Measurements from ENCODE around the gene CHCHD10. TPM values are rescaled to one million over a fixed set of nuclear protein-coding genes. Genes with fewer than 3 reads are reported as not detected.

The CHCHD10 gene
- total and polyA plus RNA-seq, 2 of the 8 experiments (the other 6 are each of a cell fraction or from before 2014, with no cell fraction given), result 58.3 to 94.5 TPM

GRCh38 chr22:23750714-23751440 lies 16.9 kb downstream of the CHCHD10 start, which contains the start of gene ZNF70 (continued):
- TF ChIP-seq ASH2L (IDR thresholded peaks at IDR 0.05; ENCODE audit: low read length), result peak; percentile 89
- peak in 1 of 2 experiments; percentile 69; a peak in 1 of 4 replicates for TF ChIP-seq HDAC2 (IDR thresholded peaks at IDR 0.05; ENCODE audit: borderline replicate concordance in 1 of 2, low read depth in 2 of 2, low read length in 2 of 2)
- TF ChIP-seq CTCF (IDR thresholded peaks at IDR 0.05; ENCODE audit: control extremely low read depth in 1 of 3, insufficient read depth in 1 of 3, low read depth in 1 of 3, low read length in 3 of 3), result no peak
- TF ChIP-seq POLR2A (IDR thresholded peaks at IDR 0.05; ENCODE audit: control extremely low read depth in 1 of 2, low read depth in 2 of 2, low read length in 2 of 2), result peak in 1 of 2 experiments; percentile 73; a peak in 2 of 3 replicates
- TF ChIP-seq GABPA (IDR thresholded peaks at IDR 0.05; ENCODE audit: borderline replicate concordance, insufficient read depth, low read length), result peak; percentile 82; the same call in 1 of the 2 replicates
- TF ChIP-seq SAP30 (IDR thresholded peaks at IDR 0.05; ENCODE audit: insufficient read depth, insufficient replicate concordance, low read length), result no peak
- no peak for TF ChIP-seq POU5F1 (IDR thresholded peaks at IDR 0.05; ENCODE audit: low read depth, low read length)
- TF ChIP-seq EP300 (IDR thresholded peaks at IDR 0.05; ENCODE audit: borderline replicate concordance in 1 of 2, low read depth in 2 of 2, low read length in 2 of 2), result peak in 1 of 2 experiments; percentile 55; a peak in 1 of 3 replicates
- TF ChIP-seq SUZ12 (IDR thresholded peaks at IDR 0.05; ENCODE audit: low read length), result no peak
- TF ChIP-seq JUN (IDR thresholded peaks at IDR 0.05; ENCODE audit: low read depth, low read length), result no peak
- TF ChIP-seq SP1 (IDR thresholded peaks at IDR 0.05; ENCODE audit: low read depth, low read length), result no peak
- no peak for TF ChIP-seq KDM5A (IDR thresholded peaks at IDR 0.05; ENCODE audit: low read length)
- TF ChIP-seq, protein P1, sequence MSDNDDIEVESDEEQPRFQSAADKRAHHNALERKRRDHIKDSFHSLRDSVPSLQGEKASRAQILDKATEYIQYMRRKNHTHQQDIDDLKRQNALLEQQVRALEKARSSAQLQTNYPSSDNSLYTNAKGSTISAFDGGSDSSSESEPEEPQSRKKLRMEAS (IDR thresholded peaks at IDR 0.05), result peak; percentile 33; the same call in 1 of the 2 replicates
- TF ChIP-seq PHF8 (conservative IDR thresholded peaks at IDR 0.05; ENCODE audit: low read depth, low read length), result no peak; the same call in none of the 2 replicates
- TF ChIP-seq CEBPB (IDR thresholded peaks at IDR 0.05; ENCODE audit: low read depth, low read length), result no peak
- no peak for TF ChIP-seq CHD1 (IDR thresholded peaks at IDR 0.05; ENCODE audit: low read depth, low read length)
- TF ChIP-seq EGR1 (IDR thresholded peaks at IDR 0.05; ENCODE audit: borderline replicate concordance, low read depth, low read length), result peak; percentile 79; the same call in 1 of the 2 replicates
- TF ChIP-seq RFX5 (IDR thresholded peaks at IDR 0.05; ENCODE audit: borderline replicate concordance, low read depth, low read length), result peak; percentile 63; the same call in 1 of the 2 replicates
- peak; percentile 92 for TF ChIP-seq KDM4A (IDR thresholded peaks at IDR 0.05; ENCODE audit: low read depth, low read length, severe bottlenecking)
